WTC11 (cell line): ENCODE measurements around the gene NCSTN.

ENCODE experiments used
- CTCF ChIP-seq: fragments of 200-600 bp; IDR thresholded peaks from 2 replicates; pipeline ENCODE4 v1.8.0; 2022; ENCODE audit warnings: antibody characterized with exemption
- STAT6 ChIP-seq: sonication (generic); formaldehyde crosslinking; conservative IDR thresholded peaks from 2 replicates; pipeline ENCODE4 v1.8.1; 2023; ENCODE audit warnings: mild to moderate bottlenecking, low read depth, missing genetic modification reagents, moderate library complexity

GRCh38 chr1:160400223-160400645 lies 57.1 kb downstream of the NCSTN start, which contains the start of gene VANGL2:
- TF ChIP-seq STAT6 = no peak
- TF ChIP-seq CTCF = no peak
